Peyer's patch (tissue), 4 donors: Measurements from ENCODE around the gene LRRN2.

Experiments used
- CTCF ChIP-seq, 6 experiments: fragments of 450-650 bp in 4 of 6; fragments of 200-600 bp in 2 of 6; sonication (generic) in 1 of 6; IDR thresholded peaks; one replicate each; pipeline ENCODE4 v1.5.1; 2017 to 2019; ENCODE audit warnings: antibody characterized with exemption in 6 of 6, mild to moderate bottlenecking in 3 of 6, moderate library complexity in 1 of 6
- POLR2A ChIP-seq, 2 donors: fragments of 450-650 bp; IDR thresholded peaks; one replicate each; pipeline ENCODE4 v1.5.1; 2017; ENCODE audit warnings: antibody characterized with exemption in 2 of 2, mild to moderate bottlenecking in 2 of 2, moderate library complexity in 2 of 2

GRCh38 chr1:204571128-204571527, 114.4 kb downstream of the LRRN2 start:
- no peak for TF ChIP-seq CTCF (IDR thresholded peaks at IDR 0.05)
- no peak for TF ChIP-seq POLR2A (IDR thresholded peaks at IDR 0.05)
